WTC11 (cell line): ENCODE results near the gene AKAP6.

ENCODE experiments used
- CBFB ChIP-seq: sonication (generic); formaldehyde crosslinking; IDR thresholded peaks from 2 replicates; pipeline ENCODE4 v1.8.1; 2022; ENCODE audit warnings: mild to moderate bottlenecking, low read depth, missing genetic modification reagents
- CREM ChIP-seq: sonication (generic); formaldehyde crosslinking; IDR thresholded peaks from 2 replicates; pipeline ENCODE4 v1.8.1; 2022; ENCODE audit warnings: mild to moderate bottlenecking, missing genetic modification reagents, moderate library complexity
- CTCF ChIP-seq: fragments of 200-600 bp; IDR thresholded peaks from 2 replicates; pipeline ENCODE4 v1.8.0; 2022; ENCODE audit warnings: antibody characterized with exemption
- IRF1 ChIP-seq: sonication (generic); formaldehyde crosslinking; IDR thresholded peaks from 2 replicates; pipeline ENCODE4 v1.8.0; 2023; ENCODE audit warnings: missing genetic modification reagents
- KAT7 ChIP-seq: sonication (generic); formaldehyde crosslinking; IDR thresholded peaks from 2 replicates; pipeline ENCODE4 v1.8.1; 2023; ENCODE audit warnings: missing genetic modification reagents, mild to moderate bottlenecking, borderline replicate concordance
- MAX ChIP-seq: sonication (generic); formaldehyde crosslinking; IDR thresholded peaks from 2 replicates; pipeline ENCODE4 v1.8.0; 2022; ENCODE audit warnings: mild to moderate bottlenecking, missing genetic modification reagents
- MXD4 ChIP-seq: fragments of 250-450 bp; sonication (Bioruptor Pico); IDR thresholded peaks from 2 replicates; pipeline ENCODE4 v1.8.0; 2021; ENCODE audit warnings: mild to moderate bottlenecking, moderate library complexity, borderline replicate concordance
- NFYB ChIP-seq: sonication (generic); formaldehyde crosslinking; conservative IDR thresholded peaks from 2 replicates; pipeline ENCODE4 v1.8.0; 2022; ENCODE audit warnings: low read depth, missing genetic modification reagents
- TP53 ChIP-seq: sonication (generic); formaldehyde crosslinking; IDR thresholded peaks from 2 replicates; pipeline ENCODE4 v1.8.1; 2023; ENCODE audit warnings: mild to moderate bottlenecking, missing genetic modification reagents
- USF2 ChIP-seq: sonication (generic); formaldehyde crosslinking; IDR thresholded peaks from 2 replicates; pipeline ENCODE4 v1.8.1; 2023; ENCODE audit warnings: mild to moderate bottlenecking, missing genetic modification reagents, moderate library complexity
- ZNF317 ChIP-seq: sonication (generic); formaldehyde crosslinking; IDR thresholded peaks from 2 replicates; pipeline ENCODE4 v1.8.1; 2023; ENCODE audit warnings: low read depth, mild to moderate bottlenecking, moderate library complexity, missing genetic modification reagents, borderline replicate concordance
- ZNF671 ChIP-seq: fragments of 250-450 bp; sonication (Bioruptor Pico); IDR thresholded peaks from 2 replicates; pipeline ENCODE4 v1.8.0; 2021; ENCODE audit warnings: mild to moderate bottlenecking
- ZSCAN18 ChIP-seq: fragments of 250-450 bp; sonication (Bioruptor Pico); IDR thresholded peaks from 2 replicates; pipeline ENCODE4 v2.1.2; 2022; ENCODE audit warnings: mild to moderate bottlenecking, moderate library complexity
- TF ChIP-seq, protein P1 (sequence below): sonication (generic); formaldehyde crosslinking; IDR thresholded peaks from 2 replicates; pipeline ENCODE4 v1.8.1; 2022; ENCODE audit warnings: low read depth, missing genetic modification reagents, borderline replicate concordance

- TF ChIP-seq CTCF (no peak), ZNF671 (CRISPR knock-in tag) (no peak), ZNF317 (CRISPR knock-in tag) (no peak), IRF1 (CRISPR knock-in tag) (no peak), CREM (CRISPR knock-in tag) (no peak), TP53 (CRISPR knock-in tag) (no peak), KAT7 (no peak), NFYB (CRISPR knock-in tag) (no peak), MAX (no peak), USF2 (CRISPR knock-in tag) (no peak), CBFB (CRISPR knock-in tag) (no peak), MXD4 (CRISPR knock-in tag) (no peak), ZSCAN18 (CRISPR knock-in tag) (no peak)
- TF ChIP-seq, protein P1, sequence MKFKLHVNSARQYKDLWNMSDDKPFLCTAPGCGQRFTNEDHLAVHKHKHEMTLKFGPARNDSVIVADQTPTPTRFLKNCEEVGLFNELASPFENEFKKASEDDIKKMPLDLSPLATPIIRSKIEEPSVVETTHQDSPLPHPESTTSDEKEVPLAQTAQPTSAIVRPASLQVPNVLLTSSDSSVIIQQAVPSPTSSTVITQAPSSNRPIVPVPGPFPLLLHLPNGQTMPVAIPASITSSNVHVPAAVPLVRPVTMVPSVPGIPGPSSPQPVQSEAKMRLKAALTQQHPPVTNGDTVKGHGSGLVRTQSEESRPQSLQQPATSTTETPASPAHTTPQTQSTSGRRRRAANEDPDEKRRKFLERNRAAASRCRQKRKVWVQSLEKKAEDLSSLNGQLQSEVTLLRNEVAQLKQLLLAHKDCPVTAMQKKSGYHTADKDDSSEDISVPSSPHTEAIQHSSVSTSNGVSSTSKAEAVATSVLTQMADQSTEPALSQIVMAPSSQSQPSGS (CRISPR knock-in tag) = no peak
Measured at GRCh38 chr14:32627545-32628298, 298.6 kb downstream of the AKAP6 start.
